CD4-positive, alpha-beta T cell treated with Interleukin-17A for 4 hours (primary cell): ENCODE results near the gene USP28.
"Not testable (repeated sequence)": the region's sequence is repeated elsewhere in the genome, so short reads cannot be mapped to it uniquely, and the experiment has no call there.

ENCODE experiments used
- DNase-seq: peaks from one replicate; pipeline ENCODE4 v3.0.0-alpha.2; 2020; ENCODE audit warnings: mixed read lengths

USP28 gene

GRCh38 chr11:113833151-113833550 lies 42.2 kb downstream of the USP28 start:
- no peak for DNase-seq

GRCh38 chr11:113831314-113831713 lies 44.1 kb downstream of the USP28 start:
- DNase-seq = no peak

GRCh38 chr11:113829751-113830150 lies 45.6 kb downstream of the USP28 start:
- no peak for DNase-seq

GRCh38 chr11:113828191-113828590 lies 47.2 kb downstream of the USP28 start:
- DNase-seq = no peak

- DNase-seq = no peak
Observed at GRCh38 chr11:113827477-113827876, 47.9 kb downstream of the USP28 start.

- DNase-seq = no peak
Observed at GRCh38 chr11:113818426-113818825, 56.9 kb downstream of the USP28 start.

- no peak for DNase-seq
Observed at GRCh38 chr11:113817626-113818025, 57.7 kb downstream of the USP28 start.

GRCh38 chr11:113817162-113817561 lies 58.2 kb downstream of the USP28 start:
- DNase-seq = no peak

- DNase-seq = no peak
Observed at GRCh38 chr11:113814181-113814580, 61.2 kb downstream of the USP28 start.

GRCh38 chr11:113808931-113809330 lies 66.4 kb downstream of the USP28 start:
- DNase-seq = no peak

GRCh38 chr11:113806406-113806805 lies 69.0 kb downstream of the USP28 start:
- DNase-seq = peak; percentile 5

GRCh38 chr11:113805640-113806039 lies 69.7 kb downstream of the USP28 start:
- no peak for DNase-seq

GRCh38 chr11:113802621-113803020 lies 72.8 kb downstream of the USP28 start:
- no peak for DNase-seq

- peak; percentile 25 for DNase-seq
Observed at GRCh38 chr11:113796663-113797259, 78.6 kb downstream of the USP28 start.

- DNase-seq = no peak
Observed at GRCh38 chr11:113789675-113790320, 85.6 kb downstream of the USP28 start.

- not testable (repeated sequence) for DNase-seq
Observed at GRCh38 chr11:113789016-113789415, 86.4 kb downstream of the USP28 start.

GRCh38 chr11:113782134-113782533 lies 93.2 kb downstream of the USP28 start:
- no peak for DNase-seq

GRCh38 chr11:113781682-113782081 lies 93.7 kb downstream of the USP28 start:
- DNase-seq = no peak

GRCh38 chr11:113779496-113779895 lies 95.9 kb downstream of the USP28 start, which contains the start of gene CLDN25:
Gene CLDN25 (plus strand): TSS chr11:113779796. CDS start chr11:113779796, 0 bp downstream.
- DNase-seq = no peak

GRCh38 chr11:113778111-113778910 lies 97.1 kb downstream of the USP28 start:
- DNase-seq = no peak

GRCh38 chr11:113774174-113774503 lies 101.2 kb downstream of the USP28 start:
- DNase-seq = no peak

- DNase-seq = peak; percentile 94
Observed at GRCh38 chr11:113773416-113774173, 101.8 kb downstream of the USP28 start, which contains the start of gene ZW10. Gene ZW10 (minus strand): TSS chr11:113773692. CDS start chr11:113773666, 26 bp downstream.

- DNase-seq = no peak
Observed at GRCh38 chr11:113773092-113773415, 102.3 kb downstream of the USP28 start.
